ENCODE measurements around the gene CPLX1.
A peak's percentile ranks its signal among the peaks of the same experiment; 100 is the strongest.
"Not testable (repeated sequence)": the region's sequence is repeated elsewhere in the genome, so short reads cannot be mapped to it uniquely, and the experiment has no call there.

The CPLX1 gene

DNA sequence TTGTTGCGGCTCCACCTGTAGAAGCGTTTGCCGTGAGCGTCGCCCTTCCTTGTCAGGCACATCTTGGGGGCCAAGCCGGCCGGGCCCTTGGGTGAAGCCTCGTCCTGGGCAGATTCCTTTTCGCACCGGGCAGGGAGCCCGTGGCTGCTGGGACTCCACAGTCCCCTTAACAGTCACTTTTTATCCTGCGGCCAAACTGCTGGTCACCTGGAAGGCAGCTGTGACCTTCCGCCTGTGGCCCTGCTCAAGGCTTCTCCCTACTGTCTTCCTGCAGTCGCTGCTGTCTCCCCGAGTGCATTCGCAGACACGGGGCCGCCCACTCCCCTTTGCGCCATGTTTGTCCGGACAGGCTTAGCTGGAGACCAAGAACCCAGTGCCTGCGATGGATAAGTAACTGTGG is 65.3 kb downstream of the CPLX1 start:
- no peak for DNase-seq (ENCODE audit: low read depth, low spot score)

DNA sequence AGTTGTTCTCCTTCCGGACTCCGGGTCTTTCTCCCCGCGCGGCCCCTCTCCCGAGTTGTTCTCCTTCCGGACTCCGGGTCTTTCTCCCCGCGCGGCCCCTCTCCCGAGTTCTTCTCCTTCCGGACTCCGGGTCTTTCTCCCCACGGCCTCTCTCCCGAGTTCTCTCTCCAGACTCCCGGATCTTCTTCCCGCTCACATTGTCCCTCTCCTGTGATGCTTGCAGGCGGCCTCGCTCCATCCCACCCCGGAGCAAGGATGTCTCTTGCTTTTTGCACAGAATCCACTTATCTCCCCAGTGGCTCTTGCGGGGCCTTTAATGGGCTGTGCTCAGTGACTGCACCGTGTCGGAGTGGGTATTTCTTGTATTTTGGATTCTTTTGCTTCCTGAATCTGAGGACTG is 66.1 kb downstream of the CPLX1 start:
- DNase-seq (ENCODE audit: low read depth, low spot score) = not testable (repeated sequence)

DNA sequence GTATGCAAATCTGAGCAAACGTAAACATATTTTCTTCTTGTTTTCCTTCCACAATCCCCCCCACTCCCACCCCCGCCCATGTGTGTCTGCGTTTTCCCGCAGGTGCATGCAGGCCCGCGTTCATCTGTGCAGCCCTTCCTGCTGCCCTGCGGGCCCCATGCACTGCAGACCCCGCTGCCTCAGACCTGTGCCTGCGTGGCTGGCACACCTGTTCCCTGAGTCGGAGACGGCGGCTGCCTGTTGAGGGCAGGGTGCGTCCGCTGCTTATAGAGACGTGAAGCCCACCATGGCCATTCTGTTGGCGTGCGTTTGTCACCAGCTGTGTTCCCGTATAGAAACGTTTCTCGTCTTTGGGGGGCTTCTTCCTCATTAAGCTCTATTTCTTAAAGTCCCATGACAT is 68.8 kb downstream of the CPLX1 start:
- DNase-seq (ENCODE audit: low read depth, low spot score) = no peak

DNA sequence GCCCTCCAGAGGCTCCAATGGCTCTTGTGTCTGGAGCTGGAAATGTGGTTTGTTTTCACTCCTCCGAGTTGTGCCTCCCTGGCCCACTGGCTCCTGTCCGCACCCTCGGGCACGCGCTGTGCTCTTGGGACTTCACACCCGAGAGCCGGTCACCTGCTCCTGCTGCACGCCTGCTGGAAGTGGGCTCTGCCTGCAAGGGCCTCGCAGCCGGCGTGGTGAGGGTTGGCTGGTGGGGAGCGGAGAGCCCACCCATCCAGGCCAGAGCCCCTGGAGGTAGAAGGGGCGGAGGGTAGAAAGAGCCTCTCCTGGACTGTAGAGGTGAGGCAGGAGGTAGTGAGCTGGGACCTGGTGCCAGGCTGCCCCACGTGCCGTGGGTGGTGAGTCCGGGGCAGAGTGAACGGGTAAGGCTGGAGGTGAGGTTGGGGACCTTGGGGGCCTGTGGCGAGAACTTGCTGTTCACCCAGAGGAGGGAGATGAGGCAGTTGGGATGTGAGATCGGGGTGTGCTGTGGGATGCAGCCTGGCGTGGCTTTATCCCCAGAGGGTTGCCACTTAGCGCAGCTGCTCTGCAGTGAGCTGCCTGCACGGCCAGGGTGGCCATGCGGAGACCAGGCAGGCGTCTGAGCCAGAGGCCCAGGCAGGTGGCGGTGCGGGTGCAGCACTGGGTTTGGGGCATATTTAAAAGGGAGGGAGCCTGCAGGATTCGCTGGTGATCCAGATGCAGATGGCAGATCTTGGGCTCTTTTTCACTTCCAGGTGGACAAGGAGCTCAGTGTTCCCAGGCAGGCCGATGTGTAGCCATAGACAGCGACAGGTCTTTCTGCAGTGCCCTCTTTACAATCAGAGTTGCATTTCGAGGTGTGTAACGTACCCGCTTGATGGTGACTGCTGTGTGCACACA is 71.5 kb downstream of the CPLX1 start:
- DNase-seq (ENCODE audit: low read depth, low spot score) = no peak

DNA sequence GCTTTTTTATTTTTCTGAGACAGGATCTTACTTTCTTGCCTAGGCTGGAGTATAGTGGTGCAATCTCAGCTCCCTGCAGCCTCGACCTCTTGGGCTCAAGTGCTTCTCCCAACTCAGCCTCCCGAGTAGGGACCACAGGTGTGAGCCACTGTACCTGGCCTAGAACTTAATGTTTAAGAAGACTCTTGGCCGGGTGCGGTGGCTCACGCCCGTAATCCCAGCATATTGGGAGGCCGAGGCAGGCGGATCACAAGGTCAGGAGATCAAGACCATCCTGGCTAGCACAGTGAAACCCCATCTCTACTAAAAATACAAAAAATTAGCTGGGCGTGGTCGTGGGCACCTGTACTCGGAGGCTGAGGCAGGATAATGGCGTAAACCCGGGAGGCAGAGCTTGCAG is 72.7 kb downstream of the CPLX1 start:
- not testable (repeated sequence) for DNase-seq (ENCODE audit: low read depth, low spot score)

DNA sequence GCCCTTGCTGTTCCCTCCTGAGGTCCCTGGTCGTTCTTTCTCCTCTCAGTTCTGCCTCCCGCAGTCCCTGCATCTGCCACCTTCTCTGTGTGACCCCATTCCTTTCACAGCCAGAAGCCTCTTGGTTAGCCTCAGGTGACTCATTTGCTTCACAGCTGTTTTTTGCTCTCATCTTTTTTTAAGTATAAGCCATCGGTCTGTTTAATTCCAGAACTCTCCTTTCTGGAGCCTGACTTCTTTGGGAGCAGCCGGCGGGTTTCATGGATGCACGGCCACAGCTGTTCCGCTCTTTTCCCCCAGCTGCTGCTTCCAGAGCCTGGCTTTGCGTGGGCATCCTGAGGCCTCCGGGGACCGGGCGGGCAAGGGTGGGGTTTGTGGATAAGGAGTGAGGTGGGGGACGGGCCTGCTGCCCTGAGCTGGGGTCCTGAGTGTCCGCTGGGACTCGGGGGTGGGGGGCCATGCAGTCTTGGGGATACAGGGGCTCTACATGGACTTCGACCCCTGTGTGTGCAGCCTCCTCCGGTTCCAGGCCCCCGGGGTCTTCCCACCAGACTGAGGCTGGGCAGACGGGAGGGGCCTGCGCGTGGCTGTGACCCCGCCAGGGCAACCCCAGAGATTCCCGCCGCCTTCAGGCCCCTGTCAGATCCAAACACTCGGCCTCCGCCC is 73.6 kb downstream of the CPLX1 start:
- no peak for DNase-seq (ENCODE audit: low read depth, low spot score)

DNA sequence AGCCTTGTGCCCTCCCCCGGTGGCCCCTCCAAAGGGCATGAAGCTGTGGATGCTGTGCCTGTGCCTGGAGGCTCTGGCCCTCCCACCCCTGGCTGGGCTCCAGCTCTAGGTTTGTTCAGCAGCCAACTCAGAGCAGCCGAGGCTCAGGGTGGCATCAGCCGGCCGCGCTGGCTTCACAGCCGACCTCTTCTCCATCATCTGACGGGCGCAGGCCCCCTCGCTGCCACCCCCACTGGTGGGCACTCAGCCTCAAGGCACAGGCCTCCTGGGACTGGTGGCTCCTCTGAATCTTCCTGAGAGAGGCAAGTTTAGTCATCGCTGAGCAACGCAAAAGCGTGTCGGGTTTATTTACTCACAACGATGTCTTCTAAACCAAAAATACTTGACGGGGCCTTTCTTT is 74.3 kb downstream of the CPLX1 start:
- DNase-seq (ENCODE audit: low read depth, low spot score) = no peak

DNA sequence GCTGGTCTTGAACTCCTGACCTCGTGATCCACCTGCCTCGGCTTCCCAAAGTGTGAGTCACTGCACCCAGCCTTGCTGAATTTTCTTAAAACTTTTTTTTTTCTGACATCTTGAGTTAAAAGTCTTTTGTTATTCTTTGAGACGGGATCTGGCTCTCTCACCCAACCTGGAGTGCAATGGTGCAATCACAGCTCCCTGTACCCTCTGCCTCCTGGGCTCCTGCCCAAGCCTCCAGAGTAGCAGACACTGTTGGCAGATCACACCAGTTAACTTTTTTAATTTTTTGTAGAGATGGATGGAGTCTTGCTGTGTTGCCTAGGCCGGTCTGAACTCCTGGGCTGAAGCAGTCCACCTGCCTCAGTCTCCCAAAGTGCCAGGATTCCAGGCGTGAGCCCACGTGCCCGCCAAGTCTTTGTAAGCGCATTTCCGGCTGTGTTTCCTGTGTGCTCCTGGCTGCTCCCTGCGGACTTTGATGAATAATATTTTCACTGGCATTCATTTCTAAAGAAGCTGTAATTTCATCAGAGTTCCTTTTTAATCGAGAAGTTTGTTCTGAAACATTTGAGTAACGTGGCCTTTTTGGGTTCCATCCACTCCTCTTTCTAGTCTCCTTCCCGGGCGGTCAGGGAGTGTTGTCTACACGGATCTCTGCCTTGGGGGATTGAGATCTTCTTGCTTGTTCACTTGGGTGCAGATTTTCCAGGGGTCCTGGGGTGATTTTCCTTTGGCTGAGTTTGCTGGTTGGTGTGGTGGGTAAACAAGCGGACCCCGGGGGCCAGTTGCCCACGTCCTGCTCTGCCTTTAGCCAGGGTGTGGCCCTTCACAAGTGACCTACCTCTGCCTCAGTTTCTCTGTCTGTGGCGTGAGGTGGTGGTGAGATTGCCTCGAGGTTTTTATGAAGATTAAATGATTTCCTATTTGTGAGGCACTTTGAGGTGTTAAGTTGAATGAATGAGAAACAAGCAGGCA is 75.9 kb downstream of the CPLX1 start:
- DNase-seq (ENCODE audit: low read depth, low spot score) = no peak

DNA sequence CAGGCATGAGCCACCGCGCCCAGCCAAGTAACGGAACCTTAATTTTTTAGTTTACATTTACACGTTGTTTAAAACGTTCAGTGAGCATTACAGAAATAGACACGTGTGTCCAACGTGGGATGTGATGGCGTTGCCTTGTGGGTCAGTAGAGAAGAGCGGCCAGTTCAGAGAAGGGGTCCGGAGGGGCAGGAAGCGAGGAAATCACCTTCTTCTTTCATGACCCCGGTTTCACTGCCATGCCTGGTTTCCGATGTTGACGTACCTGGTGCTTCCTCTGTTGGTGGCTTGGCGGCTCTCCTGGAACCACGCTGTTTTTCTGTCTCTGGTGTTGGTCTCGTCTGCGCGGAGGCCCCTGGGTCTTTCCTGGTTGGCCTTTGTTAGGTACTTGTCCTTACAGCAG is 77.5 kb downstream of the CPLX1 start:
- no peak for DNase-seq (ENCODE audit: low read depth, low spot score)

DNA sequence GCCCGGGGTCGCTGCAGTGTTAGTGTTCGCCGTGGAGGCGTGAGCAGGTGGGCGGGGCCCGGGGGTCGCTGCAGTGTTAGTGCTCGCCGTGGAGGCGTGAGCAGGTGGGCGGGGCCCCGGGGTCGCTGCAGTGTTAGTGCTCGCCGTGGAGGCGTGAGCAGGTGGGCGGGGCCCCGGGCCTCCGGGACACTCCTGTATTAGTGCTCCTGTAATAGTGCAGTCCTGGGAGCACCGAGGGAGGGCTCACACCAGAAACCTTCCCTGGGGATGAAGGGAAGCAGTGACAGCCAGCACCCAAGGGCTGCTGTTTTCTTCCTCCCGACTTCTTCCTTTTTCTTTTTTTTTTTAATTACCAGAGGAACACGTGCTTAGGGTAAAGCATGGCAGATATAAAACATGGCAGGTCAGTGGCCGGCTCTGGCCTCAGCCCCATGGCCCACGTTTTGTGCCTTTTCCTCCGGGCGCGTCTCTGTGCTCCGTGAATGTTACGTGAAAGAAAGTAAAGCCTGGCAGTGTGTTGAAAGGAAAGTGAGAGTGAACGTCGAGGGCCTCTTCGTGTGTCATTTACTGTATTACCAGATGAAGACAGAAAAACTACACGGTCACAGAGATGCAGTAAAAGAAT is 78.3 kb downstream of the CPLX1 start:
- DNase-seq (ENCODE audit: low read depth, low spot score) = no peak

DNA sequence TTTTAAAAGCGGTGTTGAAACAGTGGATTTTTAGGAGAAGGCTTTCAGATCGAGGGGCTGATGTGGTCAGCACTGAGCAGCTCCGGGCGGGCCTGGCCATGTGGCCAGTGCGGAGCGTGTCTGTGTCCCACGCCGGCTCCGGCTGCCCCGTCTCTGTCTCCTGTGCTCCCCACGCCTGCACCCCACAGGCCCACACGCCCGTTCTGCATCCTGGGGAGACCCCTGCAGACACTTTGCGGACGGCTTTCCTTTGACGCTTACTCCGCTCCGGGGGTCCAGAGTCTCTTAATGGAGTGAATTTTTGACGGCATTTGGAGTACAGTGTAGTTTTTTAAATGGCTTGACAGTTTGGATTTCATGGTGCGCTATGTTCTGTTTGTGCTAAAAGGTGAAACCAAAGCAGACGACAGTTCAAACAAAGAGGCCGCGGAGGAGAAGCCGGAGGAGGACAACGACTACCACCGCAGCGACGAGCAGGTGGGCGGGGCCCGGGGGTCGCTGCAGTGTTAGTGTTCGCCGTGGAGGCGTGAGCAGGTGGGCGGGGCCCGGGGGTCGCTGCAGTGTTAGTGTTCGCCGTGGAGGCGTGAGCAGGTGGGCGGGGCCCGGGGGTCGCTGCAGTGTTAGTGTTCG is 81.6 kb downstream of the CPLX1 start:
- DNase-seq (ENCODE audit: low read depth, low spot score) = no peak

DNA sequence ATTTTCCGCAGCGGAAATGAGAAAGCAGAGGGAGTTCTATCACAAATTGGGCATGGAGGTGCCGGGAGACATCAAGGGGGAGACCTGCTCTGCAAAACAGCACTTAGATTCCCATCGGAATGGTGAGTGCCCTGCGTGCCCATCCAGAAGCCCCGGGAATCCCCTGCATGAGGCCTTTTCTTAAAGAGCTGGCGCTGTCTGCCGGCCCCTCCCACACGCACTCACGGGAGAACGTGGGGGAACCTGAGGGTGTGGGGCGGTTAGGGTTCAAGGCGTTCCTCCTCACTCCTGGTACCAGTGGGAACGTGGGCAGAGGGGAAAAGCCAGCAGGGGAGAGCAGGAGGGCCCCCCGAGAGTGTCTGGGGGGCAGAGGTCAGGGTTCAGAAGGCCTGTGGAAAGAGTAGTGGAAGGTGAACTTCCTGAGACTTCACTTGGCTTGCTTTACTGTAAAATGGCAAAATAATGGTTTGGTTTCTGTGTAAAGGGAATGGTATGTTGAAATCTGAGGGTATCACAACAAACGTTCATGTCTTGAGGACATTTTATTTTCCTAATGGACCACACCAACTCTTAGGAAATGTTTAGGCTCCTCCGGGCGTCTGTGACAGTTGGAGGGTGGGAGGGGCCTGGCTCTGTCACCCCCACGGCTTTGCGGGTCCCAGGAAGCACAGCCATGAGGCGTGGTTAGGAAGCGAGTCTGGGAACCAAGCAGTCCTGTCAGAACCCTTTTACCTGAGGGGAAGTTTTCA is 82.3 kb downstream of the CPLX1 start:
- no peak for DNase-seq (ENCODE audit: low read depth, low spot score)

DNA sequence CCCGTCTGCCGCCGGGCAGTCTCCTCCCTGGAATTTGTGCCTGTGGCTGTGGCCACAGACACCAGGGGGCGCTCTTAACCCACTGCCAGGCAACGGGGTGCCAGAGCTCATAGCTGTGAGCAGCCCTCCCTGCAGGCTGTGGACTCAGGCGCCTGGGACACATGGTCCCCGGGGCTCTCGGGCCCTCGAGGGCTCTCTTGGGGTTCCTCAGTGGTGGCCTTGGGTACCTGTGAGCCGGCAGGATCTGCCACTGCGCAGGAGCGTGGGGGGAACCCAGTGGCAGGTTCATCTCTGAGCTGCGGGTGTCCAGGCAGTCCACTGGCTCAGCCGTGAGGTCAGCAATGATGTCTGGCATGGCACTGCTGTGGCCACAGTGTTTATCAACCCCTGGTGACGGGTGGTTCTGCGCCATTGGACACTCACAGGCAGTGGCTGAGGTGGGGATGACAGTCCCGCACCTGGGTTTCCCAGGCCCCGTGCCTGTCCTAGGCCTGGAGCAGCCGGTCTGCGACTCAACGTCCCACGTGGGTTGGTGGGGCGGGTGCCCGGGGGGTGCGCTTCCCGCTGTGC is 83.1 kb downstream of the CPLX1 start:
- DNase-seq (ENCODE audit: low read depth, low spot score) = peak; percentile 66

DNA sequence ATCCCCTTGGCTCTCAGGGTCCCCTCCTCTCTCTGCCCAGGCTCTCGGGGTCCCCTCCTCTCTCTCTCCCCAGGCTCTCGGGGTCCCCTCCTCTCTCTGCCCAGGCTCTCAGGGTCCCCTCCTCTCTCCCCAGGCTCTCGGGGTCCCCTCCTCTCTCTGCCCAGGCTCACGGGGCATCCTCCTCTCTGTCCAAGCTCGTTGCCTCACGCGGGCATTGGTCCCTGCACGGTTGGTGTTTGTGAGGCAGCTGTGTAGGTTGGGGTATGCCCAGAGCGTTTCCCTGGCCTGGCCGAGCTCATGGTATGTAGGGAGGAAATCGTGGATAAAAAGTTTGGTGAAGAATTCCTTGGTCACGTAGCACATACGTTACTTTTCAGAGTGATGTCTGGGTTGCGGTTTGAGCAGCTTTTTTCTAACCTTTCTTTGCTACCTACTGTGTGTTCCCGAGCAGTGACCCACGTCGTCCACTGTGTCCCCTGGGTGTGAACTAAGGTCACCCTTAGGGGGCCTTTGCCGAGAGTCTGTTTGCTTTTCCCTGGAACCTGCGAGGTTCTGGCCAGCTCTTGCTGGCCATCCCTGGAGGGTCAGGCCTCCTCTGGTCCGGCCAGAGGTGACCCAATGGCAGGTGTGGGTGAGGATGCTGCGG is 83.7 kb downstream of the CPLX1 start:
- no peak for DNase-seq (ENCODE audit: low read depth, low spot score)

DNA sequence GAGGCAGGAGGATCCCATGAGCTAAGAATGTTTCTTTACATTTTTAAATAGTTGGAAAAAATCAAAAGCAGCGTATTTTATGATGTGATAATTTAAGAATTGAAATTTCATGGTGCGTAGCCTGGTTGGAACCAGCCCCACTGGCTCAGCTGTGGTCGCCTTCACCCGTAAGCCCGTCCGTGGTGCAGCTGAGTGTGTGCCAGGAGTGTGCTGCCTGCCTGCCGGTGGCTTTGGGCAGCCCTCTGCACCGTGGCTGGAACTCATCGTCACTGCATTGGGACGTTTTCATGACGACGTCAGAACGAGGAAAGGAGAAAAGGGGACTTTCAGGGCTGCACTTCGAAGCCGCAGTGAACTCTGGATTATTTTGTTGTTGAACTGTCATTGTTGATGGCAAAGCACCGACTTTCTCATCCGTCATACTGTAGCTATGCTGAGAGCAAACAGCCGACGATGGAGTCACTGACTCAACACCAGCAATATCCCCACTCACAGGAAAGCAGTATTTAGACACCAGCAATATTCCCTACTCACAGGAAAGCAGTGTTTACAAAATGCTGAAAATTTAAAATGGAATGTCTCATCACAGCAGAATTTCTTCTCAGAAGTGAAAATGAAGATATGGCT is 85.2 kb downstream of the CPLX1 start:
- no peak for DNase-seq (ENCODE audit: low read depth, low spot score)

DNA sequence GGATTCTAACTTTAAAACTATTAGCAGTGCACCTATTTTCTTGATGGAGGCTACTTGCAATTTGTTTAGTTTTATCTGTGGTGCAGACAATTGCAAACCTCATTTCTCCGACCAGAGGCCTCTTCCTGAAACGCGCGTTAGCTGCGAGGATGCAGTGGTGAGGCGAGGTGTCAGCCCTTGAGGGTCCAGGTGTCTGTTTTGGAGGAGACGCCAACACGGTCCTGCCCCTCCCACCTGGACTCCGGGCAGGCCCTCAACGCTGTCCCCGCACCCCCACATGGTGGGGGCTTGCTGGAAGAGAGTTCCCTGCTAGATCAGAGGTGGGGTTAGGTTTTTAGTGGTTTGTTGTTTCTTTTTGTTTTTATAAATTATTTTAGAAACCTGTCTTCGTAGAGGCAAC is 85.9 kb downstream of the CPLX1 start:
- no peak for DNase-seq (ENCODE audit: low read depth, low spot score)

DNA sequence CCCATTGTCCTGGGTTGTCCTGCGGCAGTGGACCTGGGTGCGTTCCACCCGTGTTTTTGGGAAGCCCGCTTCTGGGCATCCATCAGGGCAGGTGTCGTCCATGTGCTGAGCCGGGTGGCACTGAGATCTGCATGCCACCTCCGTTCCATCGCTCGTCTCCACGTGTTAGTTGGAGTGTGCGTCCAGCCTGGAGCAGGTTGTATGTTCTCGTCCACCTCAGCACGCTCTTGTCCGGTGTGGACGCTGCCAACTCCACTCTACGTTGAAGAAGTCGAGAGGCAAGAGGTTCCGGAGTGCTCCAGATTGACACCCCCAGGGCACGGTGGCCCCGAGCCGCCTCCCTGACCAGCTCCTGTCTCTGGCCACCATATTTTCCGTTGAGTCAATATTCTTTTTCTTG is 86.4 kb downstream of the CPLX1 start:
- no peak for DNase-seq (ENCODE audit: low read depth, low spot score)

DNA sequence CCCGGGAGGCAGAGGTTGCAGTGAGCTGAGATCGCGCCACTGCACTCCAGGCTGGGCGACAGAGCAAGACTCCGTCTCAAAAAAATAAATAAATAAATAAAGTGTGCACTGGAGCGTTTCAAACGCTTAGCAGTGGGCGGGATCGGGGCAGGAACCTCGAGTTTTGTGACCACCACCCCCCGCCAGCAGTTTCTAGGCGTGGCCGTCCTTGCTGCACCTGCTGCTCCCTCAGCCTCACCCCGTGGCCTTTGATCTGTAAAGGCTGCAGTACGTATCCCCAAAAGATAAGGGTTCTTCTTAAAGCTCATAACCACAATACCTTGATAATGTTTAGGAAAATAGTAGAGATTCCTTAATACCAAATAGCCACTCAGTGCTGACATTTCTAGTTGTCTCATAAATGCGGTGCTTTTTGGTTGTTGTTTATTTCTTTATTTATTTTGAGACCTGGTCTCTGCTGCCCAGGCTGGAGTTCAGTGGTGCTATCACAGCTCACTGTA is 87.1 kb downstream of the CPLX1 start:
- DNase-seq (ENCODE audit: low read depth, low spot score) = no peak

DNA sequence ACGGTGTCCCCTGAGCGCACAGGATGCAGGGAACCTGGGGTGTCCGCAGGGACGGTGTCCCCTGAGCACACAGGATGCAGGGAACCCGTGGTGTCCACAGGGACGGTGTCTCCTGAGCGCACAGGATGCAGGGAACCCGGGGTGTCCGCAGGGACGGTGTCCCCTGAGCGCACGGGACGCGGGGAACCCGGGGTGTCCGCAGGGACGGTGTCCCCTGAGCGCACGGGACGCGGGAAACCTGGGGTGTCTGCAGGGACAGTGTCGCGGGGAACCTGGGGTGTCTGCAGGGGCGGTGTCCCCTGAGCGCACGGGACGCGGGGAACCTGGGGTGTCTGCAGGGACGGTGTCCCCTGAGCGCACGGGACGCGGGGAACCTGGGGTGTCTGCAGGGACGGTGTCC is 89.4 kb downstream of the CPLX1 start:
- not testable (repeated sequence) for DNase-seq (ENCODE audit: low read depth, low spot score)

All from activated naive CD8-positive, alpha-beta T cell treated with anti-CD3 and anti-CD28 coated beads, Interleukin-2, amount 50 U/mL, for 16 hours (primary cell).